K562 (cell line): ENCODE data around the gene TYW5. TPM values are rescaled to one million over a fixed set of nuclear protein-coding genes. Genes with fewer than 3 reads are reported as not detected.
A peak's percentile ranks its signal among the peaks of the same experiment; 100 is the strongest.

Source experiments
- ATAC-seq: fragments of 200-7000 bp; cut with Tn5 transposase; 3 replicates; pipeline ENCODE4 v1.9.1; 2020; ENCODE audit warnings: moderate library complexity
- BruUV-seq: library from RNA; stranded (reverse); fragments of 400-500 nt; replicated peaks from 2 replicates; lab custom pipeline; 2021; lab: Mats Ljungman, UMichigan
- CTCF ChIA-PET: fragments of 300-600 bp; formaldehyde crosslinking; extraction: SDS; loops from one replicate; lab custom pipeline; 2021; ENCODE audit warnings: low intra/inter-chr PET ratio; lab: Yijun Ruan, JAX
- POLR2A ChIA-PET: fragments of 300-600, 350-650 bp; sonication (Branson Sonifier 250); formaldehyde crosslinking; extraction: SDS; loops from one replicate; lab custom pipeline; 2021; ENCODE audit warnings: antibody characterized with exemption, inconsistent platforms; lab: Yijun Ruan, JAX
- DNase-seq, 4 experiments: peaks; one replicate each; pipeline versions ENCODE4 v3.0.0 to v3.0.0-alpha.2; 2011 to 2018; ENCODE audit warnings: low spot score in 3 of 4, mixed read lengths in 3 of 4; ENCODE audit errors: extremely low read depth in 1 of 4
- FAIRE-seq: peaks from 2 replicates; lab custom pipeline; 2011; peaks lifted over from hg19 to GRCh38; lab: Jason Lieb, UNC
- H2AFZ ChIP-seq: 2 replicates; pipeline ENCODE4 v1.6.0; 2011; ENCODE audit warnings: low read depth, low read length, control low read depth, inconsistent platforms
- H3K27ac ChIP-seq: fragments of 200-600 bp; 3 replicates; pipeline ENCODE4 v1.8.0; 2011; ENCODE audit warnings: low read depth, mild to moderate bottlenecking, control low read depth, inconsistent platforms, low read length, moderate library complexity, mixed read lengths; ENCODE audit errors: extremely low read depth
- H3K27me3 ChIP-seq, 2 experiments: fragments of 300-600 bp in 1 of 2; 2 replicates in 1 of 2; 3 replicates in 1 of 2; pipeline versions ENCODE4 v1.6.0 to v1.8.0; 2011; ENCODE audit warnings: inconsistent platforms in 2 of 2, low read length in 2 of 2, mild to moderate bottlenecking in 1 of 2, mixed read lengths in 1 of 2, moderate library complexity in 1 of 2; ENCODE audit not compliant: control insufficient read depth in 2 of 2, insufficient read depth in 2 of 2
- H3K36me3 ChIP-seq: fragments of 300-600 bp; 3 replicates; pipeline ENCODE4 v1.8.0; 2011; ENCODE audit warnings: mild to moderate bottlenecking, low read length, inconsistent platforms; ENCODE audit not compliant: control insufficient read depth, insufficient read depth
- H3K4me1 ChIP-seq, 2 experiments: fragments of 200-600 bp in 1 of 2; replicated peaks in 1 of 2; 2 replicates in 1 of 2; 3 replicates in 1 of 2; pipeline versions ENCODE4 v1.5.1 to v1.8.0; 2011; ENCODE audit warnings: inconsistent platforms in 2 of 2, low read length in 2 of 2, mild to moderate bottlenecking in 1 of 2, mixed read lengths in 1 of 2, moderate library complexity in 1 of 2; ENCODE audit not compliant: control insufficient read depth in 2 of 2, insufficient read depth in 2 of 2
- H3K4me2 ChIP-seq: 2 replicates; pipeline ENCODE4 v1.6.1; 2011; ENCODE audit warnings: low read length, control low read depth, inconsistent platforms, mixed read lengths; ENCODE audit not compliant: insufficient read depth
- H3K4me3 ChIP-seq: fragments of 200-600 bp; sonication (generic), shearing (Covaris generic); 2 replicates; pipeline ENCODE4 v1.5.1; 2016; ENCODE audit warnings: control low read depth, inconsistent platforms
- H3K79me2 ChIP-seq: fragments of 200-600 bp; 3 replicates; pipeline ENCODE4 v1.8.0; 2011; ENCODE audit warnings: low read length, inconsistent platforms; ENCODE audit not compliant: control insufficient read depth, insufficient read depth
- H3K9ac ChIP-seq, 2 experiments: 2 replicates each; pipeline versions ENCODE4 v1.6.0 to v1.6.1; 2011; ENCODE audit warnings: low read depth in 2 of 2, low read length in 2 of 2, control low read depth in 1 of 2, inconsistent platforms in 1 of 2, mild to moderate bottlenecking in 1 of 2, mixed read lengths in 1 of 2; ENCODE audit not compliant: insufficient read depth in 1 of 2
- H3K9me1 ChIP-seq: one replicate; pipeline ENCODE4 v1.6.0; 2011; ENCODE audit warnings: inconsistent platforms, mild to moderate bottlenecking, low read length, moderate library complexity; ENCODE audit not compliant: control insufficient read depth, insufficient read depth
- H3K9me3 ChIP-seq: replicated peaks from 2 replicates; pipeline ENCODE4 v1.5.1; 2011; ENCODE audit warnings: low read depth, low read length, inconsistent platforms; ENCODE audit not compliant: control insufficient read depth, insufficient read depth
- H4K20me1 ChIP-seq: replicated peaks from 2 replicates; pipeline ENCODE4 v1.6.1; 2011; ENCODE audit warnings: low read length, inconsistent platforms, mixed read lengths; ENCODE audit not compliant: control insufficient read depth, insufficient read depth
- MTA3 ChIP-seq: fragments of 450-650 bp; formaldehyde crosslinking; IDR thresholded peaks from 2 replicates; pipeline ENCODE4 v1.6.1; 2017; ENCODE audit warnings: mild to moderate bottlenecking, borderline replicate concordance
- SPI1 ChIP-seq: IDR thresholded peaks from 2 replicates; pipeline ENCODE4 v1.6.1; 2011; ENCODE audit warnings: low read depth, low read length, control low read depth, borderline replicate concordance
- TOE1 ChIP-seq, 2 experiments: fragments of 450-650 bp in 1 of 2; sonication (generic) in 1 of 2; formaldehyde crosslinking in 1 of 2; IDR thresholded peaks; 2 replicates each; pipeline versions ENCODE4 v1.7.1 to v1.8.0; 2016 to 2022; ENCODE audit warnings: borderline replicate concordance in 2 of 2, mild to moderate bottlenecking in 2 of 2, antibody characterized with exemption in 1 of 2, inconsistent platforms in 1 of 2, low read depth in 1 of 2, missing genetic modification reagents in 1 of 2, moderate library complexity in 1 of 2
- WGBS: fragments of 100-300 bp; shearing (Covaris generic); methylation state at CpG from one replicate; pipeline ENCODE4 v1.1.6; 2016; ENCODE audit warnings: low coverage, mixed read lengths; ENCODE audit not compliant: insufficient coverage; ENCODE audit errors: missing lambda C conversion rate; 5-methylcytosine and 5-hydroxymethylcytosine counted together
- in situ Hi-C: fragments of 300-500 bp; cut with MboI; formaldehyde crosslinking; loops from 4 replicates; pipeline ENCODE4 v1.15.0; 2018; ENCODE audit warnings: inconsistent platforms, mixed read lengths
- intact Hi-C: fragments of 100-400 bp; cut with micrococcal nuclease; formaldehyde crosslinking; loops from 2 replicates; pipeline ENCODE4 v1.14.2; 2022
- polyA plus RNA-seq, 8 experiments: library from polyadenylated mRNA; depleted of rRNA in 4 of 8; stranded (reverse) in 5 of 8; unstranded in 3 of 8; fragments of >200 nt; fragmentation: Nextera tagmentation in 2 of 8; fragmentation: Illumina TruSeq in 1 of 8; extraction: Ambion mirVana in 2 of 8; extraction: Trizol in 1 of 8; gene quantifications; 2 replicates each; pipeline versions ENCODE4 v1.2.1 to v1.2.3, GENCODE V29; 2011 to 2014; ENCODE audit warnings: inconsistent platforms in 1 of 8, missing spikeins in 1 of 8
- total RNA-seq, 7 experiments: library from RNA; depleted of rRNA in 6 of 7; stranded (reverse); fragments of >200 nt in 6 of 7; fragmentation: Illumina TruSeq in 2 of 7; extraction: Trizol in 2 of 7; gene quantifications; 2 replicates each; pipeline versions ENCODE4 v1.2.1 to v1.2.3, GENCODE V29; 2011 to 2021; ENCODE audit warnings: low replicate concordance in 1 of 7

Gene TYW5
- total and polyA plus RNA-seq, 9 of the 15 experiments (the other 6 are each of a cell fraction or from before 2014, with no cell fraction given), result 3.6 to 7.7 (median 4.6) TPM

- TF ChIP-seq MTA3, result no peak
These were observed 16.9 kb upstream of the TYW5 start (continued) for GRCh38 chr2:199972088-199972626.

GRCh38 chr2:199968126-199968525 is 12.8 kb upstream of the TYW5 start:
- ATAC-seq (no peak), DNase-seq (no peak), FAIRE-seq (no peak)
- Histone ChIP-seq H2AFZ (no peak overlapping the region), H3K27me3 (no peaks in the 10 kb centered on the region), H3K9ac (no peak overlapping the region), H3K9me3 (no peaks in the 10 kb centered on the region), H3K4me3 (no peak overlapping the region), H3K27ac (no peak overlapping the region), H3K4me2 (no peak overlapping the region), H3K79me2 (no peaks in the 10 kb centered on the region), H3K36me3 (peaks cover 29% of the 10 kb centered on the region; the same call in 1 of the 3 replicates), H3K9me1 (no peaks in the 10 kb centered on the region), H4K20me1 (no peaks in the 10 kb centered on the region), H3K4me1 (no peaks in the 10 kb centered on the region)
- 83% methylated on average over 1 of the region's 1 CpG for WGBS
- ChIA-PET POLR2A (no interaction called here), CTCF (no interaction called here)
- intact Hi-C loops (no loop called here), in situ Hi-C loops (loop anchor here (25.0 kb wide), 1 partner anchor 1244 kb away; no protein-coding TSS in a partner anchor)
- no TSS peak for BruUV-seq
- TF ChIP-seq SPI1 (peak; percentile 64), TOE1 (IDR thresholded peaks at IDR 0.05; ENCODE audit: borderline replicate concordance) (no peak), TOE1 (CRISPR knock-in tag; IDR thresholded peaks at IDR 0.05; ENCODE audit: borderline replicate concordance, low read depth) (no peak)
